ENCODE results near the gene LRP3.

DNA sequence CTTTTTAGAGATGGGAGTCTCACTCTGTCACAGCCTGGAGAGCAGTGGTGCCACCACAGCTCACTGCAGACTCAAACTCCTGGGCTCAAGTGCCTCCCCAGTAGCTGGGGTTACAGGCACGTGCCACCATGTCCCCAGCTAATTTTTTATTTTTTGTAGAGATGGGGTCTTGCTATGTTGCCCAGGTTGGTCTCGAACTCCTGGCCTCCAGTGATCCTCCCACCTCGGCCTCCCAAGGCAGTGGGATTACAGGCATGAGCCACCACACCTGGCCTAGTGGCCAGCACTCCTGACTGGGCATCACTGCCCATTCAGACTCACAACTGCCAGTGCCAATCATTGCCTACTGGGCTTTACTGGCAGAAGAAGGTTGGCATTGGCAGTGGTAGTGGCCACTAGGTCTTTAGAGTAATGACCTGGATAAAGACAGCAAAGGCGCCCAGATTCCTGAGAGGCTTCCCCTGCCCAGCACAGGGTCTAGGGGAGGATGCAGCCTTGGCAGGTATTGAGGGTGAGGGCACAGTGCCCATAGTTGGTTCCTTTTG is 58.4 kb downstream of the LRP3 start:
- TF ChIP-seq, protein P1, sequence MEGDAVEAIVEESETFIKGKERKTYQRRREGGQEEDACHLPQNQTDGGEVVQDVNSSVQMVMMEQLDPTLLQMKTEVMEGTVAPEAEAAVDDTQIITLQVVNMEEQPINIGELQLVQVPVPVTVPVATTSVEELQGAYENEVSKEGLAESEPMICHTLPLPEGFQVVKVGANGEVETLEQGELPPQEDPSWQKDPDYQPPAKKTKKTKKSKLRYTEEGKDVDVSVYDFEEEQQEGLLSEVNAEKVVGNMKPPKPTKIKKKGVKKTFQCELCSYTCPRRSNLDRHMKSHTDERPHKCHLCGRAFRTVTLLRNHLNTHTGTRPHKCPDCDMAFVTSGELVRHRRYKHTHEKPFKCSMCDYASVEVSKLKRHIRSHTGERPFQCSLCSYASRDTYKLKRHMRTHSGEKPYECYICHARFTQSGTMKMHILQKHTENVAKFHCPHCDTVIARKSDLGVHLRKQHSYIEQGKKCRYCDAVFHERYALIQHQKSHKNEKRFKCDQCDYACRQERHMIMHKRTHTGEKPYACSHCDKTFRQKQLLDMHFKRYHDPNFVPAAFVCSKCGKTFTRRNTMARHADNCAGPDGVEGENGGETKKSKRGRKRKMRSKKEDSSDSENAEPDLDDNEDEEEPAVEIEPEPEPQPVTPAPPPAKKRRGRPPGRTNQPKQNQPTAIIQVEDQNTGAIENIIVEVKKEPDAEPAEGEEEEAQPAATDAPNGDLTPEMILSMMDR (IDR thresholded peaks at IDR 0.05), result no peak
- TF ChIP-seq, protein P2, sequence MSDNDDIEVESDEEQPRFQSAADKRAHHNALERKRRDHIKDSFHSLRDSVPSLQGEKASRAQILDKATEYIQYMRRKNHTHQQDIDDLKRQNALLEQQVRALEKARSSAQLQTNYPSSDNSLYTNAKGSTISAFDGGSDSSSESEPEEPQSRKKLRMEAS (IDR thresholded peaks at IDR 0.05; ENCODE audit: low read depth), result no peak
- no peak for TF ChIP-seq POLR2AphosphoS5 (IDR thresholded peaks at IDR 0.05; ENCODE audit: low read depth, low read length)
- TF ChIP-seq FOXJ3 (CRISPR knock-in tag; IDR thresholded peaks at IDR 0.05), result no peak
- TF ChIP-seq TCF12 (IDR thresholded peaks at IDR 0.05), result no peak
- no peak for TF ChIP-seq RFX5 (IDR thresholded peaks at IDR 0.05; ENCODE audit: low read length)
- TF ChIP-seq EZH2phosphoT487 (IDR thresholded peaks at IDR 0.05; ENCODE audit: borderline replicate concordance, low read depth), result no peak

Measured in SK-N-SH (cell line).